NCI-H82 treated with DMSO at 0.1 percent for 48 hours (cell line): ENCODE results near the gene COX19.
"Not testable (repeated sequence)": the region's sequence is repeated elsewhere in the genome, so short reads cannot be mapped to it uniquely, and the experiment has no call there.

Experiments used
- DNase-seq: peaks from one replicate; lab custom pipeline; 2025; ENCODE audit not compliant: unreplicated experiment; lab: John Stamatoyannopoulos, UW

Gene COX19

GRCh38 chr7:929311-929711 is 46.0 kb downstream of the COX19 start:
- no peak for DNase-seq

- no peak for DNase-seq
These were observed 48.2 kb downstream of the COX19 start for GRCh38 chr7:927031-927671.

DNA sequence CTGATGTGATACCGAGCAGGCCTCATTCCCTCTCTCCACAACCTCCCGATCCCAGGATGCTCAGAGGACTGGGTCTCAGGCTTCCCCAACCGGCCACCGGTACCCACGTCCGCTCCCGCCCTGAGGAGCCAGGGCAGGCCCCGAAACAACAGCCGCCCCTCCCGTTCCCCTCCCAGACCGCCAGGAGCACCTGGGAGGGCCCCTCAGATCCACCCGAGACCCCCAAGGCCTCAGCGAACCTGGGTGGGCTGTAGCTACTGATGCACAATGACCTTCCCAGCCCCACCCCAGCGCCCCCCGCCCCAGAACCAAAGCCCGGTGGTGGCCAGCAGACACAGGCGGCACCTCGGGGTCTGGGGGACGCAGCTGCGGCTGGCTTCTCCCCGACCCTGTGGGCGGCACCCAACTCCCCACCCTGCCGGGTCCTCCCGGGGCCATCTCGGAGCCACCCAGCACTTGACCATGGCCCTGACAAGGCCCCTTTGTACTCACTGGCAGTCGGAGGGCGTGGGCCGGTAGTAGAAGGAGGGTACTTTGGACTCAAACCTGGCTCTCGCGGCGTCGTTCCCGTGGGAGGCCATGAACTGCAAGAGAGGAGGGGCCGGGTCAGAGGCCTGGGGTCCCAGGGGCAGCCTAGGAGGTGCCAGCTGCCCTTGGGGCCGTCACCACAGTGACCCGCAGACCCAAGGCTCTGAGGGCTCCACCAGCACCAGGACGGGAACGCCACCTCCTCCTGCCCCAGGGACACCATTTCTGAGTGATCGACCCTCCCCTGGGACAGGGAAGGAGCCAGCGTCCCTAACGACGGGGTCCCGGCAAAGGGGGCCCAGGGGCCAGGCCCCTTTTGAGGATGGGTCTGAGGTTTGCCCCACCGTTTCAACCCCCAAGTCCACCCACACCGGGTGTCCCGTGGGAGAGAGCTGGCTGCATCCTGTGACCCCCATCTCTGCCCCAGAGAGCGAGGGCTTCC is 49.0 kb downstream of the COX19 start:
- DNase-seq, result no peak

GRCh38 chr7:925601-926000 is 49.7 kb downstream of the COX19 start:
- no peak for DNase-seq

DNA sequence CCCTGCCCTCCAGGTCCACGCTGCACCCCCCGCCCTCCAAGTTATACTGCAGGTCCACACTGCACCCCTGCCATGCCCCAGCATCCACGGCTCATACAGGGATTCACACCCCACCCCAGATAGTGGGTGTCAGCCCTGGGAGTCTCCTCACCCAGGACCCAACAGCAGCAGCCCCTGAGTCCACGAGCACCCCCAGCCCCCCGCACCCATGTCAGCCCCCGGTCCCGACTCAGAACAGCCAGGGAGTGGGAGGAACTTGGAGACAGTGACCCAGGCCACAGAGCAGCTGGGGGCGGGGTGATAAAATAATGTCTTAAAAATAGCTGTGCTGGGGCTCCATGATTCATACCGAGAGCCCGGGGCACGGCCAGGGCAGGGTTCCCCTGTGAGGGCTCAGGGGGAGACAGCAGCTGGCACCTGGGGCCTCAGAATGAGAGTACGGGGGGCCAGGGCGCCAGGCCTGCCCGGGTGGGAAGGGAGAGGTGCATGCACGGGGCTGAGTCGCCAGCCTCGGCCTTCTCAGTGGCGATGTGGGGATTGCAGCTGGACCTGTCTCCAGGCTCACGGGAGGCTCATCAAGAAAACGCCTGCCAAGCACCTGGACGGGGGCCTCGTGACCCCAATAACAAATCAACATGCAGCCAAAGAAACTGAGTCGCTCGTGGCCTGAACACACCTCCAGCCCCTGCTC is 50.7 kb downstream of the COX19 start:
- DNase-seq, result no peak

GRCh38 chr7:924042-924441 is 51.3 kb downstream of the COX19 start:
- not testable (repeated sequence) for DNase-seq

DNA sequence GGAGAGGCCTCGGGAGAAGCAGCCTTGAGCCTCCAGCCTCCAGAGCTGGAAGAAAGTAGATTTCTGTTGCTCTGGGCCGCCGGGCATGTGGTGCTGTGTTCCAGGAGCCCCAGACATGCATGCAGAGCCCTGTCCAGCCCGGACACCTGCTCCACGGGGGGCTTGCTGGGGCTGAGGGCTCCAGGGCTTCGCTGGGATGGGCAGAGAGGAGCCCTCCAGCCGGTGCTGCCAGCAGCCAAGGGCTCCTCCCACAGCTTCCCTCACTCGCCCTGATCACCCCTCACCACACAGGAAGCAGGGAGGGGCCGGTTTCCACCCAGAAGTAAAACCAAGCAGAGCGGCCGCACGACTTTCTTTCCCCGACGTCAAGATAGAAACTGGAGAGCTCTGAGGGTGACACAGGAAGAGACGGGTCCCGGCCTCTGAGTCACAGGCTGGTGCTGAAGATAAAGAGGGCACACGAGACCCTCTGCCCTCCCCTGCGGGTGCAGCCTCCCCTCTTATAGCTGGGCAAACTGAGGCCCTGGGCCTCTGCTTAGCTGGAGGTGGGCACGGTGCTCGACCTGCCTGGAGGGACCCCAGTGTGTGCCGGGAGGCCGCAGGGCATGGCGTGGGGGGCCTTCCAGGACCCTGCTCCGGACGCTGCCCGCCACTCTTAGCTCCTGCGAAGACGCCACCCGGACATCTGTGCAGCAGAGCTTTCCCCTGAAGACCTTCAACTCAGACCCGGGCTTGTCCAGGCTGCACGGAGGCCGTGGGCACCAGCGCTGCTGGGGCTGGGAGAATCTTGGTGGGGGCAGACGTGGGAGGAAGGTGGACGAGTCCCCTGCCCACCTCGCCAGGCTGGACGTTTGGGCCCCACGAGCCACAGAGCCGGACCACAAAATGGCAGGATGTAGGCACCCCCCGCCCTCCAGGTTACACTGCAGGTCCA is 52.0 kb downstream of the COX19 start:
- DNase-seq, result no peak

DNA sequence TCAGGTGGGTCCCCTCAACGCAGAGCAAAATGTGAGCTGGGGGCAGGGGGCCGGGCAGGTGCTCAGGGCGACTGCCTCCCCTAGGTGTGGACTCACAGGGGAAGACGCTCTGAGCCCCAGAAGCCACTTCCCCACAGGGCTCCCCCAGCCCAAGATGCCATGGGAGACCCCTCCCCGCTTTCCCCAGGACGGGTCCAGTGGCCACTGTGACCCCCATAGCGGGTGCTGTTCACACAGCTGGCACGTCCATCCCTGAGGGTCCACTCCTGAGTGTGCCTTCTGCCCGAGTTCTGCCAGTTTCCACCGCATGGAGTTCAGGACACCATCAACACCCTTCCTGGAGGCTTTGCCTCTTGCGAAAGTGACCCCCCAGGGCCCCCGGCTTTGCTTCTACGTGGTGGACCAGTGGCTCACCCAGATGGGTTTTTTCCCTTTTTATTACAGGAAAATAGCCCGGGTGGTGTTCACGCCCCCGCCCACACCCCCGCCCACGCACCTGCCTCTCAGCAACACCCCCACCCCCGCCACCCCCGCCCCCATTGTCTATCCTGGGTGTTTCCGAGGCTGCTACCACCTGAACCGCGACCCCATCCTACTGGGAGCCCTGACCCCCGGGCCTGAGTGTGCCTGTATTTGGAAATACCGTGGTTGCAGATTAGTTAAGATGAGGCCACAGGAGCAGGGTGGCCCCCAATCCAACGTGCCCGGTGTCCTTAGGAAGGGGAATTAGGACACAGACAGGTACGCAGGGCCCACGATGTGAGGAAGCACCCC is 52.8 kb downstream of the COX19 start:
- DNase-seq, result no peak

- DNase-seq, result no peak
These were observed 53.6 kb downstream of the COX19 start for GRCh38 chr7:921581-922333.

- no peak for DNase-seq
These were observed 54.3 kb downstream of the COX19 start for GRCh38 chr7:921071-921461.

DNA sequence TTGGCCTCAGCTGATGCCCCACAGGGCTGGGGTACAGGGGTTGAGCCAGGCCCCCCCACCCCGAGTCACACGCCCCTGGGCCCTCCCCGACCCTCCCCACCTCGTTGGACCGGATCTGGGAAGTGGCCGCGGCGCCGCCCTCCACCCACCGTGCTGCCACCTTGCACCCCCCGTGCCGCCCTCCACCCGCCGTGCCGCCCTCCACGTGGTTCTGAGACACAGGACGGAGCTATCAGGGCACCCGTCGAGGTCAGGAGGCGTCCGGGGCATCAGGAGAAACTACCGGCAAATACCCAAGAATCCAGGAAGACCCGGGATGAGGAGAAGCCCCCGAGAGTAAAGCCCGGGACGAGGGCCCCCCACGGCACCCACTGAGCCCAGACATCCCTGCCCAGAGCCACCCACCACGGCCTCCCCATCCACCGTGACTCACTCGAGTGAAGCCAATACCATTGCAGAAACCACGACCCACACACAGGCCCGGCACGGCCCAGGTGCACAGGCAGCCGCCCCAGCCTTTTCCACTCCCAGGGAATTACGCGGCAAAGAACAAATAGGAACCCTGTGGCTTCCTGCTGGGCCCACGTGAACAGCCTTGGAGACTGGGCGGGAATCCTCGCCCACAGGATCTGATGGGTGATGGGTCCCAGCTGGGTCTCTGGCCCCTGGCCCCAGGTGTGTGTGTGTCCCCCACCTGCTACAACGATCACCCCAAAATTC is 54.8 kb downstream of the COX19 start:
- no peak for DNase-seq

GRCh38 chr7:919924-920341 is 55.4 kb downstream of the COX19 start:
- no peak for DNase-seq

- no peak for DNase-seq
These were observed 56.3 kb downstream of the COX19 start for GRCh38 chr7:919114-919442.

- no peak for DNase-seq
These were observed 56.8 kb downstream of the COX19 start for GRCh38 chr7:918441-919113.

DNA sequence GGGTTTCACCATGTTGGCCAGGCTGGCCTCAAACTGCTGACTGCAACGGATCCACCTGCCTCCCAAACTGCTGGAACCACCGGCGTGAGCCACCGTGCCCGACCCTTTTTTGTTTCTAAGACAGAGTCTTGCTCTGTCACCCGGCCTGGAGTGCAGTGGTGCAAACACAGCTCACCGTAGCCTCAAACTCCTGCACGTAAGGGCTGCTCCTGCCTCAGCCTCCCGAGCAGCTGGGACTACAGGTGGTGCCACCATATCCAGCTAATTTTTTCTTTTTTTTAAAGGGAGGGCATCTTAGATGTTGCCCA is 57.3 kb downstream of the COX19 start:
- no peak for DNase-seq

DNA sequence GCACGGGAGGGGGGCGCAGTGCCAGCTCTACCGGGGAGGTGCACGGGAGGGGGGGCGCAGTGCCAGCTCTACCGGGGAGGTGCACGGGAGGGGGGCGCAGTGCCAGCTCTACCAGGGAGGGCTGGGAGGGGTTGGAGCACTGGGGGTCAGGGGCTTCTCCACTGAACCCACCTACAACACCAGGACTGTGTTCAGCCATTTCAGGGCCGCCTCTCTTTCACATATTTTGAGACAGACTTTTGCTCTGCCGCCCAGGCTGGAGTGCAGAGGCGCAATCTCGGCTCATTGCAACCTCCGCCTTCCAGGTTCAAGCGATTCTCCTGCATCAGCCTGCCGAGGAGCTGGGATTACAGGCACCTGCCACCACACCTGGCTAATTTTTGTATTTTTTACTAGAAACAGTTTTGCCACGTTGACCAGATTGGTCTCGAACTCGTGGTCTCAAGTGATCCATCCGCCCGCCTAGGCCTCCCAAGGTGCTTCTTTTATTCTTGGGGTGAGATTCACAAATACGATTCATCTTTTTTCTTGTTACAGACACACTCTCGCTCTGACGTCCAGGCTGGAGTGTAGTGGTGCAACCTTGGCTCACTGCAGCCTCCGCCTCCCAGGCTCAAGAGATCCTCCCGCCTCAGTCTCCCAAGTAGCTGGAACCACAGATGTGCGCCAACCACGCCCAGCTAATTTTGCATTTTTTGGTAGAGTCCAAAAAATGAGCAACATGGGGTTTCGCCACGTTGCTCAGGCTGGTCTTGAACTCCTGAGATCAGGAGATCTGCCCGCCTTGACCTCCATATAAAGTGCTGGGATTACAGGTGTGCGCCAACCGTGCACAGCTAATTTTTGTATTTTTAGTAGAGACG is 57.9 kb downstream of the COX19 start:
- DNase-seq, result no peak

DNA sequence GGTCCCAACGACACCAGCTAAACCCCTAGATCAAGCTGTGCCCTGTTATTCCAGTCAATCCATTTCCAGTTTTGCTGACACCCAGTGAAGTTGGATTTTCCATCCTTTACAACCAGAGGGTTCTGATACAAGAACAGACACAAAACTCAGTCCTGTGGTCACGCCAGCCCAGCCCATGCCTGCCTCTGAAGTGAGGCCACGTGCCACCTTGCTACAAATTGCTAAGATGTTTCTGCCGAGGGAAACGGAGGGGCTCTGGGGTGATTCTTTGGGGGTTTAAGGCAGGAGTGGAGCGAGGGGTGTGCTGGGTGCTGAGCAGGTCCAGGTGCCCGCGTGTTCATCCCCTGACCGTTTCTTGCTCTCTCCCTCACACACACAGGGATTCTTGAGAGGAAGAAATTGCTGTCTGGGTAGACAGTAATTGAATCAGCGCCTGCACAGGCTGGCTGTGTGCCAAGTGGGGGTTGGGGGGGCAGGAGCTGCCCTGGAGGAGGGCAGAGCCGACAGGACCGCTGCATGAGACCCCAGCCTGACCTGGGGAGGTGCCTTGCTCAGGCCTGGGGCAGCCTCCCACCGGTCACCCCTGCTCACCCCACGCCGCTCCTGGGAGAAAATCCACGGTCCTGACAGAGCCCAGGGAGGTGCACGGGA is 58.9 kb downstream of the COX19 start:
- no peak for DNase-seq
